Mesothelial cell of epicardium (in vitro differentiated cells): ENCODE measurements around the gene KCNMA1. TPM values are rescaled to one million over a fixed set of nuclear protein-coding genes. Genes with fewer than 3 reads are reported as not detected.
A peak's percentile ranks its signal among the peaks of the same experiment; 100 is the strongest.
"Not testable (repeated sequence)": the region's sequence is repeated elsewhere in the genome, so short reads cannot be mapped to it uniquely, and the experiment has no call there.

Source experiments
- DNase-seq, 2 experiments: peaks; one replicate each; pipeline ENCODE4 v3.0.0; 2021; ENCODE audit warnings: low spot score in 2 of 2; ENCODE audit not compliant: unreplicated experiment in 2 of 2
- H3K27ac Mint-ChIP-seq: 2 replicates; pipeline ENCODE4 v1.8.0; 2021; ENCODE audit warnings: mixed read lengths
- H3K27me3 Mint-ChIP-seq: 2 replicates; pipeline ENCODE4 v1.8.0; 2021; ENCODE audit warnings: low read depth, mixed read lengths
- H3K36me3 Mint-ChIP-seq: 2 replicates; pipeline ENCODE4 v1.8.0; 2021; ENCODE audit warnings: mixed read lengths
- H3K4me1 Mint-ChIP-seq: 2 replicates; pipeline ENCODE4 v1.8.0; 2021; ENCODE audit warnings: mixed read lengths
- H3K4me3 Mint-ChIP-seq: 2 replicates; pipeline ENCODE4 v1.8.0; 2021; ENCODE audit warnings: mild to moderate bottlenecking, moderate library complexity, mixed read lengths
- H3K9me3 Mint-ChIP-seq: 2 replicates; pipeline ENCODE4 v1.8.0; 2021; ENCODE audit warnings: mixed read lengths
- total RNA-seq: library from RNA; stranded (reverse); gene quantifications from 3 replicates; pipeline ENCODE4 v1.2.1, GENCODE V29; 2021
- TF ChIP-seq, protein P1 (sequence below): fragments of 200-600 bp; sonication (generic); IDR thresholded peaks from one replicate; pipeline ENCODE4 v1.5.0; 2021; ENCODE audit warnings: antibody characterized with exemption; ENCODE audit not compliant: unreplicated experiment

KCNMA1 gene
- total RNA-seq, 1 donor from 2014 or later: 44.0 TPM

DNA sequence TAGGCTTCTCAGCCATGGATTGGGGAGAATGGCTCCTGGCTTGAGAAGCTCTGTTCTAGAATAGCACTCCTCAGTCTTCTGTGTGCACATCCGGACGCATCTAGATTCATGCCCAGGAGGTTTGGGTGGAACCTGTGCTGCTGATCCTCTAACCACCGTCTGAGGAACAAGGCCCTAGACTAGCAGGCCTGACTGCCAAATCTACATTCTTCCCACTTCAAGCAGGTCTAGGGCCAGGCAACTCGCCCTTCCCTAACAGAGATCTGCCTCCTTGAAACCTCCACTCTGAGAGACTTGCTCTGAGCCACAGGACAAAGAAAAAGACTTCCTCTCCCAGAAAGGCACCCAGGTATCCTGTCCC, 61.6 kb downstream of the KCNMA1 start:
- peaks cover 3% of the 10 kb centered on the region for H3K36me3 Mint-ChIP-seq
- H3K27me3 Mint-ChIP-seq: no peaks in the 10 kb centered on the region
- DNase-seq: no peak
- TF ChIP-seq, protein P1, sequence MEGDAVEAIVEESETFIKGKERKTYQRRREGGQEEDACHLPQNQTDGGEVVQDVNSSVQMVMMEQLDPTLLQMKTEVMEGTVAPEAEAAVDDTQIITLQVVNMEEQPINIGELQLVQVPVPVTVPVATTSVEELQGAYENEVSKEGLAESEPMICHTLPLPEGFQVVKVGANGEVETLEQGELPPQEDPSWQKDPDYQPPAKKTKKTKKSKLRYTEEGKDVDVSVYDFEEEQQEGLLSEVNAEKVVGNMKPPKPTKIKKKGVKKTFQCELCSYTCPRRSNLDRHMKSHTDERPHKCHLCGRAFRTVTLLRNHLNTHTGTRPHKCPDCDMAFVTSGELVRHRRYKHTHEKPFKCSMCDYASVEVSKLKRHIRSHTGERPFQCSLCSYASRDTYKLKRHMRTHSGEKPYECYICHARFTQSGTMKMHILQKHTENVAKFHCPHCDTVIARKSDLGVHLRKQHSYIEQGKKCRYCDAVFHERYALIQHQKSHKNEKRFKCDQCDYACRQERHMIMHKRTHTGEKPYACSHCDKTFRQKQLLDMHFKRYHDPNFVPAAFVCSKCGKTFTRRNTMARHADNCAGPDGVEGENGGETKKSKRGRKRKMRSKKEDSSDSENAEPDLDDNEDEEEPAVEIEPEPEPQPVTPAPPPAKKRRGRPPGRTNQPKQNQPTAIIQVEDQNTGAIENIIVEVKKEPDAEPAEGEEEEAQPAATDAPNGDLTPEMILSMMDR: no peak
- peaks cover 3% of the 10 kb centered on the region for H3K9me3 Mint-ChIP-seq
- no peak overlapping the region for H3K4me3 Mint-ChIP-seq
- H3K27ac Mint-ChIP-seq: no peak overlapping the region
- peaks cover 11% of the 10 kb centered on the region for H3K4me1 Mint-ChIP-seq

DNA sequence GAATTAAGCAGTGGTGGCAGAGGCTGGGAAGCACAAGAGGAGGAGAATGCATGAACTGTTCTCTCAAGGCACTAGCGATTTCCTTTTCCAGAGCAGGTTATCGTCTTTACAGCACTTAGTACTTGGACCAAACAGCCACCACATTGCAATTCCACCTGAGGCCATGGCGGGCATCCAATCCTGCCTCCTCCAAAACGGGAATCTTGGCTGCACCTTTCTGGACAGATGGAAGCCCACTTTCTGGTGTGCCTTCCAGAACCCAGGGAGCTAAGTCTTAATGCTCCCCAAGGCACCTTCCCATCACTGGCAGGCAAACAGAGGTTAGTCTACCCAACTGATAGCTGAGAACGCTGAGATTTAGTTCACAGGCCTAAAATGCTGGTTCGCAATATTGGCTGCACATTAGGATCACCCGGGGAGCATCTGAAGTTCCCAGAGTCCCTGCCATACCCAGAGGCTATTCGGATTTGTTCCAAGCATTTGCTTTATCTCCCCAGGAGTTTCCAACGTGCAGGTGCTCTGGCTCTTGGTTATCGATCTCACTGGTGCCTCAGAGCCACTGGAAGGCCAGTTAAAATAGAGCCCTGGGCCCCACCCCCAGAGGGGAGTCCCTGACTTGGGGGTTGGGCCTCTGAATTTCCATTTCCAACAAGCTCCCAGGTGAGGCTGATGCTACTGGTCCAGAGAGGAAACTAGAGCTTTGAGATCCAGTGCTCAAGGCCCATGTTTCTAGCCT, 62.2 kb downstream of the KCNMA1 start:
- Mint-ChIP-seq H3K36me3 (peaks cover 4% of the 10 kb centered on the region), H3K27ac (no peak overlapping the region), H3K4me3 (no peak overlapping the region), H3K27me3 (no peaks in the 10 kb centered on the region), H3K9me3 (peaks cover 3% of the 10 kb centered on the region), H3K4me1 (peaks cover 11% of the 10 kb centered on the region)
- DNase-seq: no peak
- TF ChIP-seq, protein P1: no peak

DNA sequence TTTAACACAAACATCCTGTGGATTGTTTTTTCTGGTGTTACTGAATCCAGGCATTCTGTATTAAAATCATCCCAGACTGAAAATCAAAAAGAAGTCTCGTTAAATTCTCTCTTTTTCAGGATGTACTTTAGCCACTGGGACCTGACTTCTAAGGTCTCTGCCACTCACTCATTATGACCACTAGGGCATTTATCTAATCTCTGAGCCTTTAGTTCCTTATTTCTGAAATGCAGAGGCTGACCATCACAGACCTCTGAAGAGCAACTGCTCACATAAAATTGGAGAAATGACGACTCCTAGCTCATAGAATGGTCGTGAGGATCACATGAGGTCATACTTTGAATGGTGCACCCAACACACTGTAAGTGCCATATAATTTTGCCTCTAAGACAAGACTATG, 63.2 kb downstream of the KCNMA1 start:
- DNase-seq: no peak
- H3K27ac Mint-ChIP-seq: no peak overlapping the region
- H3K36me3 Mint-ChIP-seq: peaks cover 4% of the 10 kb centered on the region
- peaks cover 11% of the 10 kb centered on the region for H3K4me1 Mint-ChIP-seq
- no peaks in the 10 kb centered on the region for H3K27me3 Mint-ChIP-seq
- TF ChIP-seq, protein P1: no peak
- no peak overlapping the region for H3K4me3 Mint-ChIP-seq
- H3K9me3 Mint-ChIP-seq: peaks cover 3% of the 10 kb centered on the region

DNA sequence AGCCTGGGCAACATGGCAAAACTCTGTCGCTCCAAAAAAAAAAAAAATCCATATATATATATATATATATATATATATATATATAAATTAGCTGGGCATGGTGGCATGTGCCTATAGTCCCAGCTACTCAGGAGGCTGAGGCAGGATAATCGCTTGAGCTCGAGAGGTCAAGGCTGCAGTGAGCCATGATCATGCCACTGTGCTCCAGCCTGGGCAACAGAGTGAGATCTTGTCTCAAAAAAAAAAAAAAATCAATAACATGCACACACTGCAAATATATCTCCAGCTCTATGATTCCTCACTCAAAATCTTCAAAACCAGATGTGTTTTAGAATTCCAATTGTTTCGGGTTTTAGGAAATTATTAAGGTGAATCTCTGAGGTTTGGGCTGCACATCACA, 65.1 kb downstream of the KCNMA1 start:
- H3K27me3 Mint-ChIP-seq: not testable (repeated sequence)

DNA sequence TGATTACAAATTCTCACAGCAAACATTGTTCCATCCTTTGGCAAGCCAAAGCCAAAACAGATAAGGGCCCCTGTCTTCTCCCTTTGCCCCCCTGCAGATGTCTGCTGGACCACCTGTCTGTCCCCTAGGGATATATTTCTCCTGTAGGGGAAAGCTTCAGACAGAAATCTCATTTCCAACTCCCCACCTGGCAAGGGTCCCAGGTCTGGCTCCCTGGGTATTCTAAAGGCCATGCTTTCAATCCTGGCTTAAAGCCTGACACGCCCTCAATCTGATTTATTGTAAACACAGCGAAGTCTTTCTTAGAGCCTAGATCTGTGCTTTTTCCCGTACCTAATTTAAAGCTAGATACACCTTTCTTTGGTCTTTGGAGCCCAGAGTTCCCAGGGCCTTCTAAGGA, 66.1 kb downstream of the KCNMA1 start:
- peaks cover 17% of the 10 kb centered on the region for H3K4me1 Mint-ChIP-seq
- no peaks in the 10 kb centered on the region for H3K27me3 Mint-ChIP-seq
- peak overlapping the region; percentile 64 for H3K27ac Mint-ChIP-seq
- no peak overlapping the region for H3K4me3 Mint-ChIP-seq
- TF ChIP-seq, protein P1: no peak
- H3K9me3 Mint-ChIP-seq: peaks cover 3% of the 10 kb centered on the region
- H3K36me3 Mint-ChIP-seq: peaks cover 4% of the 10 kb centered on the region
- DNase-seq: no peak

More for the DNA sequence above, 65.1 kb downstream of the KCNMA1 start:
- DNase-seq, H3K4me3 Mint-ChIP-seq, H3K36me3 Mint-ChIP-seq, H3K9me3 Mint-ChIP-seq, H3K27ac Mint-ChIP-seq: not testable (repeated sequence)
- H3K4me1 Mint-ChIP-seq: peaks cover 11% of the 10 kb centered on the region

DNA sequence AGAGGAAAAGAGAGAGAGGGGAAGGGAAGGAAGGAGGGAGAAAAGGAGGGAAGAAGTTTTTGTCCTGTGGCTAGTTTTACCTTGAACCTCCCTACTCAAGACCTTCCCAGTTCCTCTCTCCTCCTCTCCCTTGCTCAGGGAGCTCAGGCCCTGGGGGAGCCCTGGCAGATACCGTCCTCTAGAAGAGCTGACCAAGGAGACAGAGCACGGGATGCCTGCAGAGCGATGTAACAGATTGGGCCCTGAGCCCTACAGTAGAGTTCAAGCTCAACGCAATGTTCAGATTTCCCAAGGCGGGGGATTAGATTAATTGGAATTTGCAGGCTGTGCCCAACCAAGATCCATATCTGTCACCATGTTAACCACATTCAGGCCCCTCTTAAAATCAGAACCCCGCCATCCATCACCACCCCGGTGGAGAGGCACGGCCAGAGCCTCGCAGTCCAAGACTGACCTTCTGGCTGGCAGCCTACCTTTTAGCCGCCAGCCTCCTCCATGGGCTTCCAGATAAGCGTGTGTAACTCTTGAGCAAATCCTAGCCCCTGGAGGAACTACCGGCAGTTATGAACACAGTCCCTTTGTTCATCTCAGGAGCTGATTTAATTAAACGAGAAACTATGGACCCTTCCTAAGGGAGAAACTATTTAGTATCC, 70.6 kb downstream of the KCNMA1 start:
- H3K4me1 Mint-ChIP-seq: peaks cover 40% of the 10 kb centered on the region
- peaks cover 4% of the 10 kb centered on the region for H3K36me3 Mint-ChIP-seq
- H3K9me3 Mint-ChIP-seq: peaks cover 3% of the 10 kb centered on the region
- no peaks in the 10 kb centered on the region for H3K27me3 Mint-ChIP-seq
- no peak for DNase-seq
- TF ChIP-seq, protein P1: no peak
- H3K27ac Mint-ChIP-seq: no peak overlapping the region
- H3K4me3 Mint-ChIP-seq: no peak overlapping the region
